Esophagus muscularis mucosa (tissue), 4 donors: ENCODE results near the gene CD40.

Experiments used
- EP300 ChIP-seq: sonication (generic); formaldehyde crosslinking; IDR thresholded peaks from one replicate; pipeline ENCODE4 v1.6.1; 2017; ENCODE audit warnings: antibody characterized with exemption
- POLR2A ChIP-seq: fragments of 450-650 bp; IDR thresholded peaks from one replicate; pipeline ENCODE4 v1.6.1; 2017; ENCODE audit warnings: antibody characterized with exemption, moderate library complexity, mild to moderate bottlenecking, low read depth
- POLR2AphosphoS5 ChIP-seq, 2 donors: sonication (generic); formaldehyde crosslinking; IDR thresholded peaks; one replicate each; pipeline ENCODE4 v1.6.1; 2017; ENCODE audit warnings: antibody characterized with exemption in 2 of 2
- TF ChIP-seq, protein P1 (sequence below), 3 experiments: fragments of 200-600 bp in 2 of 3; fragments of 450-650 bp in 1 of 3; sonication (generic) in 2 of 3; IDR thresholded peaks; one replicate each; pipeline ENCODE4 v1.5.1; 2017 to 2019; ENCODE audit warnings: antibody characterized with exemption in 3 of 3, mild to moderate bottlenecking in 2 of 3, moderate library complexity in 1 of 3

GRCh38 chr20:46132705-46133120 is 14.6 kb downstream of the CD40 start:
- TF ChIP-seq, protein P1, sequence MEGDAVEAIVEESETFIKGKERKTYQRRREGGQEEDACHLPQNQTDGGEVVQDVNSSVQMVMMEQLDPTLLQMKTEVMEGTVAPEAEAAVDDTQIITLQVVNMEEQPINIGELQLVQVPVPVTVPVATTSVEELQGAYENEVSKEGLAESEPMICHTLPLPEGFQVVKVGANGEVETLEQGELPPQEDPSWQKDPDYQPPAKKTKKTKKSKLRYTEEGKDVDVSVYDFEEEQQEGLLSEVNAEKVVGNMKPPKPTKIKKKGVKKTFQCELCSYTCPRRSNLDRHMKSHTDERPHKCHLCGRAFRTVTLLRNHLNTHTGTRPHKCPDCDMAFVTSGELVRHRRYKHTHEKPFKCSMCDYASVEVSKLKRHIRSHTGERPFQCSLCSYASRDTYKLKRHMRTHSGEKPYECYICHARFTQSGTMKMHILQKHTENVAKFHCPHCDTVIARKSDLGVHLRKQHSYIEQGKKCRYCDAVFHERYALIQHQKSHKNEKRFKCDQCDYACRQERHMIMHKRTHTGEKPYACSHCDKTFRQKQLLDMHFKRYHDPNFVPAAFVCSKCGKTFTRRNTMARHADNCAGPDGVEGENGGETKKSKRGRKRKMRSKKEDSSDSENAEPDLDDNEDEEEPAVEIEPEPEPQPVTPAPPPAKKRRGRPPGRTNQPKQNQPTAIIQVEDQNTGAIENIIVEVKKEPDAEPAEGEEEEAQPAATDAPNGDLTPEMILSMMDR (IDR thresholded peaks at IDR 0.05) = peak; percentile 73 to 81 (median 77)
- TF ChIP-seq POLR2AphosphoS5 (IDR thresholded peaks at IDR 0.05) (no peak), EP300 (no peak), POLR2A (no peak)
